Astrocyte of the spinal cord (primary cell): Measurements from ENCODE around the gene ADRB2.
A peak's percentile ranks its signal among the peaks of the same experiment; 100 is the strongest.

ENCODE experiments used
- DNase-seq: peaks from one replicate; pipeline ENCODE4 v3.0.0; 2011; ENCODE audit warnings: low read depth, low spot score
- H3K4me3 ChIP-seq: 2 replicates; pipeline ENCODE4 v1.5.1; 2011; ENCODE audit warnings: low read depth, mild to moderate bottlenecking, low read length, moderate library complexity
- in situ Hi-C: cut with HindIII; loops from 2 replicates; pipeline ENCODE4 v1.10.0; 2017; ENCODE audit warnings: low sequenced_read_pairs
- TF ChIP-seq, protein P1 (sequence below): IDR thresholded peaks from 2 replicates; pipeline ENCODE4 v1.5.1; 2012; ENCODE audit warnings: low read depth, mild to moderate bottlenecking, low read length, inconsistent platforms

Gene ADRB2

DNA sequence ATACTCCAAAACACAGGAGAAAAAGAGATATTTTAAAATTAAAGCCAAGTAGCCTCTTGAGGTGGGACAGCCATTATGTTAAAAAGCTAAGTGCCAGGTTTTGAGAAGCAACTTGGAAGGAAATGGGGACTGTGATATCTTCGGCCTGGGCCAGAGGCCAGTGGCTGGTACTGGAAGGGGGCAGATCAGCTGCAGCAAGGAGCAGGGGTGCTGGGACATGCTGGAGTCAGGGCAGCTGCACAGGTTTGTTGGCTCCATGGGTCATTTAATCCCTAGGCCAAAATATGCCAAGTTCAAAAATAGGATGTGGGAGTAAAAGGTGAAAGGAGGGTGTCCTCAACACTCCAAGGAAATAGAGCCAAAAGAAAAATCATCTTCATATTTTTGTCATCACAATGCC lies 30.0 kb downstream of the ADRB2 start:
- TF ChIP-seq, protein P1, sequence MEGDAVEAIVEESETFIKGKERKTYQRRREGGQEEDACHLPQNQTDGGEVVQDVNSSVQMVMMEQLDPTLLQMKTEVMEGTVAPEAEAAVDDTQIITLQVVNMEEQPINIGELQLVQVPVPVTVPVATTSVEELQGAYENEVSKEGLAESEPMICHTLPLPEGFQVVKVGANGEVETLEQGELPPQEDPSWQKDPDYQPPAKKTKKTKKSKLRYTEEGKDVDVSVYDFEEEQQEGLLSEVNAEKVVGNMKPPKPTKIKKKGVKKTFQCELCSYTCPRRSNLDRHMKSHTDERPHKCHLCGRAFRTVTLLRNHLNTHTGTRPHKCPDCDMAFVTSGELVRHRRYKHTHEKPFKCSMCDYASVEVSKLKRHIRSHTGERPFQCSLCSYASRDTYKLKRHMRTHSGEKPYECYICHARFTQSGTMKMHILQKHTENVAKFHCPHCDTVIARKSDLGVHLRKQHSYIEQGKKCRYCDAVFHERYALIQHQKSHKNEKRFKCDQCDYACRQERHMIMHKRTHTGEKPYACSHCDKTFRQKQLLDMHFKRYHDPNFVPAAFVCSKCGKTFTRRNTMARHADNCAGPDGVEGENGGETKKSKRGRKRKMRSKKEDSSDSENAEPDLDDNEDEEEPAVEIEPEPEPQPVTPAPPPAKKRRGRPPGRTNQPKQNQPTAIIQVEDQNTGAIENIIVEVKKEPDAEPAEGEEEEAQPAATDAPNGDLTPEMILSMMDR, result no peak
- H3K4me3 ChIP-seq, result no peak overlapping the region
- in situ Hi-C loops, result no loop called here
- DNase-seq, result no peak

DNA sequence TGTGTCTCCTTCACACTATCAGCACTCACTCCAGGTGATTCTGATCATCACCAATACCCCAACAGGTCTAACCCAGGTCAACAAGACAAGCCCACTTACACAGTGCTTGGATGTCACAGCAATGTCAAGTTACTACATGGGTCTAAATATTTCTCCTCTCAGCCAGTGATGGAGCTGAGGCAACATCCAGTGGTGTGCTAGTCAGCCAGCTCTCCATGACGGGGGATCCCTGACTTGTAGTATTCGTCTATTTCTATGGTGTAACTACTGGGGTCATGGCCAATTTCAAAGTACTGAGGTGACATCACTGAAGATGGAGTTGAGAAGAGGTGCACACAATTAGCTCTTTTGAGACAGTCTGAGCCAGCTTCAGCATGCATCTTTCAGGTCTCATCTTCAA lies 31.1 kb downstream of the ADRB2 start:
- TF ChIP-seq, protein P1, result no peak

DNA sequence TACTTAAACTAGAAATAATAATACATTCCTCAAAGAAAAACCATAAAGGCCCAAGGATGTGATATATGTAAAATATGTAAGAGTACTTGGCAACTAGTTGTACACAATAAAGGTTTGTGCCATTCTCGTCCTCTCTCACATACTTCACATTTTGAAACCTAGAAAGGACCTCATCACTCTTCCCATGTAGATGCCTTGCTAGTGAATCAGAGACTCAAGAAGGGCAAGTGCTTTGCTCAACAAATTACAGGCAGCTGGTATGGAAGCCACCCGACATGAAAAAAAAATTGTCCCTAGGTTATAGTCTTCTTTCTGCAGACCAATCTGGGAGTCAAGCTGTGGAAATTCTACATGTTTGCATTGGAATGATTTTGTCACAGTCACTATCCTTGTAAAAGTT lies 31.7 kb downstream of the ADRB2 start:
- in situ Hi-C loops, result no loop called here
- peak; percentile 20 for DNase-seq
- no peak overlapping the region for H3K4me3 ChIP-seq
- TF ChIP-seq, protein P1, result no peak

More for the DNA sequence above, 31.1 kb downstream of the ADRB2 start:
- in situ Hi-C loops, result no loop called here
- no peak for DNase-seq
- H3K4me3 ChIP-seq, result no peak overlapping the region

DNA sequence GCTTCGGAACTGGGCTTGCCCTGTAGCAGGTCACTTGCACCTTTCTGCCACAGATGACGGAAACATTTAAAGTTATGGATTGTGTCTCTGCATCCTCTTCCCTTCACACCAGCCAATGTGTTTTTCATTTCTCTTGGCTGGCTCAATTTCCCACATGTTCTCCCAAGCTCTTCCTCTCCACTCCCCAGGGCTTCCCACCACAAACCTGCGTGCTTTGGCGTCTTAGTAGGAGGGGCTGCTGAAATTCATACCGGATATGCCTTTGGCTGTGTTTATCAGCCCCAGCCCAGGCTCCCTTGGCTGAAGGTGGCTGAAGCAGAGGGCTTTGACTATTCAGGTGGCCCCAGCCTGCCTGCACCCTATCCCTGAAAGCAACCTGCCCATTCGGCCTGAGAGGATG lies 32.1 kb downstream of the ADRB2 start:
- H3K4me3 ChIP-seq, result no peak overlapping the region
- in situ Hi-C loops, result no loop called here
- DNase-seq, result peak; percentile 4
- TF ChIP-seq, protein P1, result no peak

DNA sequence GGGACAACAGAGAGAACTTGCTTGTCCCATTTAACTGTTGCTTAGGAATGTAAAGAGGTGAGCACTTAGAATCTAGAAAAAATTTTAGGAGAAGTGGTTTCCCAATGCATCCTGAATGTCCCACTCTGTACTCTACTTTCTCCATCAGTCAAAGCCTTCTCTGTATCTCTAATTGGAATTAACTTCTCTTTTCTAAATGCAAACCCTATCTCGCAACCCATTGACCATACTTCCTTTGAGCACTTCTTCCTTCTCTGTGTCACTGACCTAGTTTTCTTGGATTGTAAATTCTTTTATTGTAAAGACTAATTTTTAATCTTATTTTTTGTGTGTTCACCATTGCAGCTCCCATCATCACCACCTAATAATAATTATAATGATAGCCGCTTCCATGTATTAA lies 33.3 kb downstream of the ADRB2 start:
- no peak for DNase-seq
- in situ Hi-C loops, result no loop called here
- H3K4me3 ChIP-seq, result no peak overlapping the region
- TF ChIP-seq, protein P1, result no peak

DNA sequence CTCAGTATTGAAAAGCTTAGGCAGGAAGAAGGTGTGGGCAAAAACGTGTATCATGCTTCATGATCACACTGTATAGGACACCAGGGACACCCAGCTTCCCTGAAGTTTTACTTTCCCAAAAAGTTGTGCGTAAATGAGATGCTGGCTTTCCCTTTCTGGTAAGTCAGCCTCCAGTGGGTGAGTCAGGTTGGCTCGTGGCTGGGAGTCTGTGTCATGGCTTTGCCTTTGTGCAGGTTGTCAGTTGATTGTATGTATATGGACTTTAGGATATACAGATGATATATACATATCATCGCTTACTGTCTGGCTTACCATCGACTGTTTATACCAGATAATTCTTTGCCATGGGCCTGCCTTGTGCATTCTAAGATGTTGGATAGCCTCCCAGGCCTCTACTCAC lies 34.2 kb downstream of the ADRB2 start:
- in situ Hi-C loops, result no loop called here
- no peak for DNase-seq
- H3K4me3 ChIP-seq, result no peak overlapping the region
- TF ChIP-seq, protein P1, result no peak

DNA sequence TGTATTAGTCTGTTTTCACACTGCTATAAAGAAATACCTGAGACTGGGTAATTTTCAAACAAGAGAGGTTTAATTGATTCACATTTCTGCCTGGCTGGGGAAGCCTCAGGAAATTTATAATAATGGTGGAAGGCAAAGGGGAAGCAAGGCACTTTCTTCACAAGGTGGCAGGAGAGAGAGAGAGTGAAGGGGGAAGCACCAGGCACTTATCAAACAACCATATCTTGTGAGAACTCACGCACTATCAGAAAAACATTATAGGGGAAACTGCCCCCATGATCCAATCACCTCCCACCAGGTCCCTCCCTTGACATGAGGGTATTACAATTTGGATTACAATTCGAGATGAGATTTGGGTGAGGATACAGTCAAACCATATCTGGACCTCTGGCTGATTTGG lies 34.7 kb downstream of the ADRB2 start:
- TF ChIP-seq, protein P1, result no peak
- H3K4me3 ChIP-seq, result no peak overlapping the region
- in situ Hi-C loops, result no loop called here
- DNase-seq, result no peak
